GM19023 (cell line): ENCODE measurements around the gene EIF2A.
"Not testable (repeated sequence)": the region's sequence is repeated elsewhere in the genome, so short reads cannot be mapped to it uniquely, and the experiment has no call there.

Experiments
- ATAC-seq: cut with Tn5 transposase; IDR thresholded peaks from one replicate; pipeline ENCODE4 v1.9.1; 2021; ENCODE audit warnings: mild to moderate bottlenecking, moderate library complexity; ENCODE audit not compliant: unreplicated experiment

EIF2A gene

DNA sequence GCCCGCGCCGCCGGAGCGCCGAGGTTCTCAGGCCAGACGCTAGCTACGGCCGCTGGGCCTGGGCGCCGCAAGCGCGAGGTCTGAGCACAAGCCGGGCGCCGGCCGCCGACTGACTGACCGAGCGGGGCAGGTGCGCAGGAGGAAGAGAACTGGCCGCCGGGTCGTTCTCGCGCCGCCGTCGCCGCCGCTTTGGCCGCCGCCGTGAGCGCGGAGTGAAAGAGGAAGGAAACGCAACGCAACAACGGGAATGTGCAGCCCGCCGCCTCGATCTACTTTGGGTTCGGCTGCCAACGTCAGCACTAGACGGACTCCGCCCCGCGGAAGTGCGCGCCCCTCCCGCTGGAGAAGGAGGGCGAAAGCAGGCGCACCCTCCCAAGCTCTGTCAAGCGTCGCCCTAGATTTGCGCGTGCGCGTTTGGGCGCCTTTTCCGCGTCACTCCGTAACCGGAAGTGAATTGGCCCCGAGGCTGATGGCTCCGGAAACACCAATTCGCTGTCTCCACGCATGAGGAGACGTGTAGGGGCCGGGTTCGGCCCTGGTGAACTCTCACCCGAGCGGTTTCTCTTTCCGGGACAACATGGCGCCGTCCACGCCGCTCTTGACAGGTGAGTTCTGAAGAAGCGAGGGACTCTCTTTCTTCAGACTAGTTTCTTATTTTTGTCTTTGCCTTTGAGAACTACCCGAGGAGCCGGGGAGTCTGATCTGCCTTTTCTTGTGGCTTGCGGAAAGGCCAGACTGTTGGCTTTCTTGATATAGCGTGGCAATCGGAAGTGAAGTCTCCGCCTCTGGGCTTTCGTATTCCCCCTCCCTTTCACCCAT, at the start of gene EIF2A, which contains the start of gene SERP1:
Gene EIF2A, plus strand, starts transcription at position 562 of the 819 bp plus-strand sequence. Its CDS starts 16 bp downstream, at position 578.
Gene SERP1, minus strand, starts transcription at position 271 of the 819 bp plus-strand sequence. CDS start 361 bp downstream, outside the sequence.
- ATAC-seq, result peak; percentile 91

DNA sequence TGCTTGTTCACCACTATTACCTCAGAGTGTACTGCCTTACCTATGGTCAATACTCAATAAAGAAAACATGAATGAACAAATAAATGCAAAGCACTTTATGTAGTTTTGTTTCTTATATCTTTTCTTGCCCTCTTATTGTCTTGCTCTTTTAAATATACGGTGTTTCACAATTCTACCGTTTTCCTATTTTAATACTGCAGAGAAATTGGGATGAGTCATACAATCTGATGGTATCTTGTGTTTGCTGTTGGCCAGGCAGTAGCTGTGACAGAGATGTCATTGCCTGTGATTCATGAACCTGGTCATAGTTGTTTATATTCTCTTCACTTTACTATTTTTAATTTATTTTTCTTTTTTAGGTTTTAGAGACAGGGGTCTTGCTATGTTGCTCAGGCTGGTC, 48.6 kb upstream of the EIF2A start:
- no peak for ATAC-seq

- not testable (repeated sequence) for ATAC-seq
Observed at GRCh38 chr3:150500960-150501359, 45.6 kb upstream of the EIF2A start.

- no peak for ATAC-seq
Observed at GRCh38 chr3:150503402-150504099, 43.0 kb upstream of the EIF2A start.

DNA sequence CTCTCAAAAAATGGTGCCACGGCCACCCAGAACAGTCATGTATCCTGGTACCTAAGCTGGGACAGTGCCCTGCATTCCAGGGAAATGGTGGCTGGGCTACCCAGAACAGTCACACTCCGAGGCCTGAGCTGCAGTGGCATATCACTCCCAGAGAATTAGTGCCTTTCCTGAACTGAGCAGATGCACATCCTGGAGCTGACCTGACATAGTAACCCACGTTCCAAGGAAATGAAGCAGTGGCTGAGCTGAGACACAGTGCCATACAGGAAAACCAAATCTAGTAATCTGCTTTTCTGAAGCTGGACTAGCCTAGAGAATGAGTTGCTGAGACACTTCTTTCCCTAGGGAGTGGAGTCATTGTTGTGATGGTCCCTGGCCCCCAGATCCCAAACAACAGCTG, 42.1 kb upstream of the EIF2A start:
- no peak for ATAC-seq

DNA sequence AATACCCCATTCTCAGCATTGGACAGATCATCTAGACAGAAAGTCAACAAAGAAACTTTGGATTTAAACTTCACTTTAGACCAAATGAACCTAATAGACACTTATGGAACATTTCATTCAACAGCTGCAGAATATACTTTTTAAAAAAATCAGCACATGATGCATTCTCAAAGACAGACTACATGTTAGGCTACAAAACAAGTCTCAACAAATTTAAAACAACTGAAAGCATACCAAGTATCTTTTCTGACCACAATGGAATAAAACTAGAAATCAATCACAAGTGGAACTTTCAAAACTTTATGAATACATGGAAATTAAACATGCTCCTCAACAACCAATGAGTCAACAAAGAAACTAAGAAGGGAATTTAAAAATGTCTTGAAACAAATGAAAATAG, 38.2 kb upstream of the EIF2A start:
- no peak for ATAC-seq

GRCh38 chr3:150509780-150510179, 36.8 kb upstream of the EIF2A start:
- ATAC-seq, result no peak

GRCh38 chr3:150511122-150511821, 35.3 kb upstream of the EIF2A start:
- no peak for ATAC-seq

- no peak for ATAC-seq
Observed at GRCh38 chr3:150515210-150515609, 31.4 kb upstream of the EIF2A start.

DNA sequence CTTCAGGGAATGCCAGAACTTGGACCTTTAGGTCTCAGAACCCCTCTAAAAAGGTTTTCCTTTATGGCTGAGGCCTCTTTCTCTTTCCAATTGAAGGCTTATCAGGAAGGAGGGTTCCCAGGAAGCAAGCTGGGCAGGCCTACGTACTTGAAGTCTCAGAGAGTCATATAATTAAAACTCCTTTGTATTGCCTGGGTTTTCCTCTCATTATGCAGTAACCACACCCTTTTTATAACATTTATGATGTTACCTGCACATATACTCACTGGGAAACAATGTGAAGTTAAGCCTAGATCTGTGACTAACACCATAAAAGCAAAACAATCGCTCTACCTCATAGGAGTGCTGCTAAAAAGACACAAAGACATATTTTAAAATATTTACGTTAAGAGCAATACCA, 27.6 kb upstream of the EIF2A start:
- ATAC-seq, result no peak

- ATAC-seq, result no peak
Observed at GRCh38 chr3:150520408-150520807, 26.2 kb upstream of the EIF2A start.

DNA sequence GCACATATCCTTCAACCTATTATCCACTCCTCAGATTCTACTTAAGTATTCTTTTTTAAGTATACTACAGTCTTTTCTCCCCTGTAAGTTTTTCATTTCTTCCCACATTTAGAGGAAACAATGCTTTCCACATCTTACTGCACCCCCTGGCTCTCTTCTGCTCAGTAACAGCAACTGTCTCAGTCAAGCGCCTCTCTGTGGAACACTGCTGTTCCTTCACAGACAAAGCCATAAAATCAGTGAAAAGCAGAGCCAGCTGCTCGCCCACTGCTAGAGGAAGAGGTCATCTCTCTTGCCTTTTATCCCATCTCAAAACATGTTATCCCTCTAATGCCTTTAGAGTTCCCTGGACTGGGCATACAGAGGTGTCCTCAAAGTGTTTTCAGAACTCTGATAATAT, 25.1 kb upstream of the EIF2A start:
- ATAC-seq, result no peak

DNA sequence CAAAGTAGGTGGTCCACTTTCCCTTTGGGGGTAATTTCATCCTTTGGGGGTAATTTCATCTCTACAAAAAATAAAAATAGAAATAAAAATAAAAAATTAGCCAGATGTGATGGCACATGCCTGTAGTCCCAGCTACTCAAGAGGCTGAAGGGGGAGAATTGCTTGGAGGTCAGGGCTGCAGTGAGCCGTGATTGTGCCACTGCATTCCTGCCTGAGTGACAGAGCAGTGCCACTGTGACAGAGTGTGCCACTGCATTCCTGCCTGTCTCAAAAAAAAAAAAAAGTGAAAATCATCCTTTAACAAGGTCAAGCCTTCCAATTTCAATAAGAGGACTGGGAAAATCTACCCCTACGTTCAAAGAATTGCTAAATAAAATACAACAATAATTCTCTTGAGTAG, 23.0 kb upstream of the EIF2A start:
- no peak for ATAC-seq

GRCh38 chr3:150527464-150528255, 18.9 kb upstream of the EIF2A start:
- no peak for ATAC-seq

DNA sequence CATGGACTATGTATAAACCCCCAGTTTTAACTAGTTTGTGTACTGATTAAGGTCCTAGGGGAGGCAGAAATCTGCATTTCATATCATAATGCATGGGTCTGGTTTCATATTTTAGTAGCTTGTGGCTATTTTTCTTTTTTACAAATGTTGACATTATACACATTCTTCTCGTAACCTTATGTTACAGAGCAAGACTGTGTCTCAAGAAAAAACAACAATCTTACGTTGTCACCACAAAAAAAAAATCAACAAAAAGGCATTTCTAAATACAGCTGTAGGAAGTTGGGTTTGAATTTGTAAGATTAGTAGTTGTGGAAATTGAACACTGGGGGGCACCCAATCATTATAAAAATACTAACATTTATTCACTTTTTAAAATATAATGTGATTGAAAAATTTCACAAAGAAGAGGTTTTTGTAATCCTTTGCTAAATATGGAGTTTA, 18.2 kb upstream of the EIF2A start:
- no peak for ATAC-seq

DNA sequence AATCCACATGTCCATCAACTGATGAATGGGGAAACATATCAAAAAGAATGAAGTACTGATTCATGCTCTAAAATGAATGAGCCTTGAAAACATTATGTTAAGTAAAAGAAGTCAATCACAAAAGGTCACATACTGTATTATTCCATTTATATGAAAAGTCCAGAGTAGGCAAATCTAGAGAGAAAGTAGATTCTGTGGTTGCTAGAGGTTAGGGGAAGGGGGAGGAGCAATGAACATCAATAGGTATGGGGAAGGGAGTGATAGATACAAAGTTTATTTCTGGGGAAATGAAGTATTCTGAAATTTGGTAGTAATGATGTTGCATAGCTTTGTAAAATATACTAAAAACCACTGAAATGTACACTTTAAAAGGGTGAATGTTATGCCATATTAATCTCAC, 14.8 kb upstream of the EIF2A start:
- no peak for ATAC-seq

DNA sequence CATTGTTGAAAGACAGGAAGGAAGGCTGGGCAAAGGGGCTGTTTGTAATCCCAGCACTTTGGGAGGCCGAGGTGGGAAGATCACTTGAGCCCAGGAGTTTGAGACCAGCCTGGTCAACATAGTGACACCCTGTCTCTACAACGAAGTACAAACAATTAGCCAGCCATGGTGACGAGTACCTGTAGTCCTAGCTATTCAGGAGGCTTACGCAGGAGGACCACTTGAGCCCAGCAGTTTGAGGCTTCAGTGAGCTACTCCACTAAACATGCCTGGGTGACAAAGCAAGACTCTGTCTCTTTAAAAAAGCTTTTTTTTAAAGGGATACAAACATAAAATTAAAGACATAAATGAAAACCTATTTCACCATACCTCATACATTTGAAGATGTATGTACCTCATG, 11.4 kb upstream of the EIF2A start:
- ATAC-seq, result no peak

DNA sequence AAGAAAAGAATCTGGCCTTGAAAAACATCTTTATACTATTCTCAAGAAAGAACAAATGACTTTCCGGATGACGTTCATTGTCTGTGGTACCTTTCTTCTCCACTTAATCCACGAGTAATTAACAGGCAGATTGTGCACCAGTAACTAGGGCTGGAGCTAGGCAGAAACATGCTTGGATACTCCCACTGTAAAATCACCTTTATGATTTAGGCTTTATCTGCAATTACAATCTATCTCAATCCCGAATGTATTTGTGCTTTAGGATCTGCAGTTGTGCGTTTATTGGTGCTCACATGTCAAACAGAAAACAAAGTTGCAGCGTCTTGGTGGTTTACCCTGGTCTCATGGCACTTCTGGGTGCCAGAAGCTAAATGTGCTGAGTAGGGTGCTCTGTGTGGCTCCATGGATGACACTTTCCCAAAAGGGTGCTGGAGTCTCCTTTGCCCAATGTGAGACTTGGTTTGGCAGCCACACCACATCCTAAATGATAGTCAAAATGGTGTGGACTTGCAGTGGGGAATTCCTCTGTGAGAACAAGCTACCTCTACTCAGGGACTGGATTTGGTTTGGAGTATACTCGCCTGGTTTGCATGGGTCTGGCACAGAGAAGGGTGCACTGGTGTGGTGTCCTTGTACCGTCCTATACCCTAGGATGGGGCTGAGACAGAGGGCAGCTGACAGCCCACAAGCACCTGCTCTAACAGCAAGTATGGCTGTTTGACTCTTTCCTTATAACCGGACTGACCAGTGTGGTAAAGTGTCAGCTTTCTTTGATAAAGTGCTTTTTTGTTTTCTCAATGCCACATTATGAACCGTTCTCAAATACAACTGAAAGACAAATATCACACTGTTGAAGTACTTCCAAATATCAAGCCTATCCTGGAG, 8.0 kb upstream of the EIF2A start:
- no peak for ATAC-seq

- no peak for ATAC-seq
Observed at GRCh38 chr3:150540297-150540696, 6.3 kb upstream of the EIF2A start.

GRCh38 chr3:150540991-150541390, 5.6 kb upstream of the EIF2A start:
- ATAC-seq, result no peak
